ENCODE data around the gene DICER1.

DNA sequence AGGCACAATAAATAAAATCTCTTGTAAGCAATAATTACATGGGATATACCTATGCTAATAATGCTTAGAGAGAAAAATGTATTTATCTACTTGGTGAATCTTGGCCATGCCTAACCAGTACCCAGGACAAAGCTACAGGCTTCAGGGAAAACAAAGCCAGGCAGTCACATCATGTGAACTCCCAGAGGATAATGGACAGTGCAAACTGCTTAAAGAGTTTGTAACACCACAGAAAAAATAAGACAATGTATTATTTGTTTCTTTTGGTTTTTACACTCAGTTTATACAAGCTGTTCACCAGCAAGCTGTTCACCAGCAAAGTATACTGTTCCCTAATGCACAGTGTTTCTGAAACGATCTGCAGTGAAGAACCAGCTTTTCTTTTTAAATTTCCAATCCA is 38.0 kb downstream of the DICER1 start:
- TF ChIP-seq, protein P1, sequence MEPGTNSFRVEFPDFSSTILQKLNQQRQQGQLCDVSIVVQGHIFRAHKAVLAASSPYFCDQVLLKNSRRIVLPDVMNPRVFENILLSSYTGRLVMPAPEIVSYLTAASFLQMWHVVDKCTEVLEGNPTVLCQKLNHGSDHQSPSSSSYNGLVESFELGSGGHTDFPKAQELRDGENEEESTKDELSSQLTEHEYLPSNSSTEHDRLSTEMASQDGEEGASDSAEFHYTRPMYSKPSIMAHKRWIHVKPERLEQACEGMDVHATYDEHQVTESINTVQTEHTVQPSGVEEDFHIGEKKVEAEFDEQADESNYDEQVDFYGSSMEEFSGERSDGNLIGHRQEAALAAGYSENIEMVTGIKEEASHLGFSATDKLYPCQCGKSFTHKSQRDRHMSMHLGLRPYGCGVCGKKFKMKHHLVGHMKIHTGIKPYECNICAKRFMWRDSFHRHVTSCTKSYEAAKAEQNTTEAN (CRISPR knock-in tag; IDR thresholded peaks at IDR 0.05), result no peak
- TF ChIP-seq MXI1 (IDR thresholded peaks at IDR 0.05; ENCODE audit: low read depth, low read length) (no peak), MEIS2 (IDR thresholded peaks at IDR 0.05; ENCODE audit: partially characterized antibody) (no peak), HSF4 (CRISPR knock-in tag; IDR thresholded peaks at IDR 0.05; ENCODE audit: borderline replicate concordance) (no peak), NFRKB (IDR thresholded peaks at IDR 0.05; ENCODE audit: low read depth) (no peak), JUNB (CRISPR knock-in tag; conservative IDR thresholded peaks at IDR 0.05) (no peak), ZKSCAN1 (IDR thresholded peaks at IDR 0.05; ENCODE audit: low read depth, low read length) (no peak), ASH1L (IDR thresholded peaks at IDR 0.05; ENCODE audit: borderline replicate concordance, low read depth, partially characterized antibody) (no peak), FOXM1 (IDR thresholded peaks at IDR 0.05; ENCODE audit: low read depth) (no peak), FOXM1 (CRISPR knock-in tag; IDR thresholded peaks at IDR 0.05; ENCODE audit: low read depth) (no peak), KLF10 (CRISPR knock-in tag; IDR thresholded peaks at IDR 0.05) (no peak), CREM (IDR thresholded peaks at IDR 0.05; ENCODE audit: low read depth) (no peak), EZH2 (IDR thresholded peaks at IDR 0.05; ENCODE audit: borderline replicate concordance, low read depth, low read length) (no peak), EGR1 (conservative IDR thresholded peaks at IDR 0.05) (no peak)
- TF ChIP-seq, protein P2, sequence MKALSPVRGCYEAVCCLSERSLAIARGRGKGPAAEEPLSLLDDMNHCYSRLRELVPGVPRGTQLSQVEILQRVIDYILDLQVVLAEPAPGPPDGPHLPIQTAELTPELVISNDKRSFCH (CRISPR knock-in tag; IDR thresholded peaks at IDR 0.05), result no peak
- TF ChIP-seq, protein P2 (tag; IDR thresholded peaks at IDR 0.05), result no peak

Measured in K562 (cell line).